Omental fat pad (tissue), 4 donors: ENCODE measurements around the gene FSTL4. TPM values are rescaled to one million over a fixed set of nuclear protein-coding genes. Genes with fewer than 3 reads are reported as not detected.

Experiments
- ATAC-seq: fragments of 150-250 bp; one replicate; pipeline ENCODE4 v1.9.1; 2016; ENCODE audit warnings: mild to moderate bottlenecking, moderate library complexity; ENCODE audit not compliant: low FRiP score
- DNase-seq: peaks from one replicate; pipeline ENCODE4 v3.0.0-alpha.2; 2019; ENCODE audit warnings: low spot score
- total RNA-seq, 4 donors: library from RNA; depleted of rRNA; stranded (reverse); fragments of >200 nt; gene quantifications; one replicate each; pipeline ENCODE4 v1.1.0, GENCODE V29; 2016
- TF ChIP-seq, protein P1 (sequence below), 3 donors: fragments of 450-650 bp; IDR thresholded peaks; one replicate each; pipeline ENCODE4 v1.5.1; 2016 to 2017; ENCODE audit warnings: antibody characterized with exemption in 3 of 3, mild to moderate bottlenecking in 3 of 3, moderate library complexity in 2 of 3

Gene FSTL4
- total RNA-seq, 4 donors from 2014 or later: 0.32 TPM; not detected in 3

- DNase-seq (no peak), ATAC-seq (no peak)
- TF ChIP-seq, protein P1, sequence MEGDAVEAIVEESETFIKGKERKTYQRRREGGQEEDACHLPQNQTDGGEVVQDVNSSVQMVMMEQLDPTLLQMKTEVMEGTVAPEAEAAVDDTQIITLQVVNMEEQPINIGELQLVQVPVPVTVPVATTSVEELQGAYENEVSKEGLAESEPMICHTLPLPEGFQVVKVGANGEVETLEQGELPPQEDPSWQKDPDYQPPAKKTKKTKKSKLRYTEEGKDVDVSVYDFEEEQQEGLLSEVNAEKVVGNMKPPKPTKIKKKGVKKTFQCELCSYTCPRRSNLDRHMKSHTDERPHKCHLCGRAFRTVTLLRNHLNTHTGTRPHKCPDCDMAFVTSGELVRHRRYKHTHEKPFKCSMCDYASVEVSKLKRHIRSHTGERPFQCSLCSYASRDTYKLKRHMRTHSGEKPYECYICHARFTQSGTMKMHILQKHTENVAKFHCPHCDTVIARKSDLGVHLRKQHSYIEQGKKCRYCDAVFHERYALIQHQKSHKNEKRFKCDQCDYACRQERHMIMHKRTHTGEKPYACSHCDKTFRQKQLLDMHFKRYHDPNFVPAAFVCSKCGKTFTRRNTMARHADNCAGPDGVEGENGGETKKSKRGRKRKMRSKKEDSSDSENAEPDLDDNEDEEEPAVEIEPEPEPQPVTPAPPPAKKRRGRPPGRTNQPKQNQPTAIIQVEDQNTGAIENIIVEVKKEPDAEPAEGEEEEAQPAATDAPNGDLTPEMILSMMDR (IDR thresholded peaks at IDR 0.05): no peak
These were observed 313.3 kb downstream of the FSTL4 start for GRCh38 chr5:133299021-133299420.

DNA sequence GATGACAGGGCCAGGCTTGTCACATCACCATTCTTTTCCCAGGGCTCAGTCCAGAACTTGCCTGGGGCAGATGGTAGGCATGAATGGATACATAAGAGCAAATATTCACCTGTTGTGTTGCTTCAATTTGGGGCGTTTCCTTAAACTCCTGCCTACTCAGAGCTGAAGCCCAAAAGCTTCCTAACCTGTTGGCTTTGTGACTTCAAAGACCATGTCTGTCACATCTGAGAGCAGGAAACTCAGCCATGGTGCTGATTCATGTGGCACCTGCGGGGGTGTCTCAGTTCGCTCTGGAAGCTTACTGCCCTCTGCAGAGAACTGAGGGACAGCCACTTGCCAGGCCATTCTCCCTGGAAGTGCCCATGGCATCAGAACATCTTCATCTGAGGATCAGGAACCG lies 313.9 kb downstream of the FSTL4 start:
- ATAC-seq (no peak), DNase-seq (no peak)
- TF ChIP-seq, protein P1 (IDR thresholded peaks at IDR 0.05): no peak

GRCh38 chr5:133297293-133297692 lies 315.0 kb downstream of the FSTL4 start:
- ATAC-seq (no peak), DNase-seq (no peak)
- TF ChIP-seq, protein P1 (IDR thresholded peaks at IDR 0.05): no peak

DNA sequence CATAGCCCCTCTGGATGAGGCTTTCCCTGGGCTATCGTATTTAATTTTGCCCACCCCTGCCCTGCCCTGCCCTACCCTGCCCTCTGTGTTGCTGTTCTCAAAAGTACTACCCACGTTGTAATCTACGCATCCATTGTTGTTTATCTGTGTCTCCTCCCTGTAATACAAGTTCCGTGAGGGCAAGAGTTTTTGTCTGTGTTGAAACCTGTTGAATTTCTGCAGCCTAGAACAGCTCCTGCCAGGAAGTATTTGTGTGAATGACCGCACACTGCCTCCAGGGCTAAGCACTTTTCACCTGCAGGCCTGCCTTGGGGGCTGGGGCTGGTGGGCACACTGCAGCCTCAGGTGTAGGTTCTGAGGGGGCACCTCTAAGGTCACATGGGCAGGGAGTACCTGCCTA lies 315.7 kb downstream of the FSTL4 start:
- ATAC-seq (no peak), DNase-seq (no peak)
- TF ChIP-seq, protein P1 (IDR thresholded peaks at IDR 0.05): no peak

GRCh38 chr5:133295520-133295919 lies 316.8 kb downstream of the FSTL4 start:
- TF ChIP-seq, protein P1 (IDR thresholded peaks at IDR 0.05): no peak
- DNase-seq (no peak), ATAC-seq (no peak)

GRCh38 chr5:133294380-133294779 lies 318.0 kb downstream of the FSTL4 start:
- TF ChIP-seq, protein P1 (IDR thresholded peaks at IDR 0.05): no peak
- ATAC-seq: no peak

DNA sequence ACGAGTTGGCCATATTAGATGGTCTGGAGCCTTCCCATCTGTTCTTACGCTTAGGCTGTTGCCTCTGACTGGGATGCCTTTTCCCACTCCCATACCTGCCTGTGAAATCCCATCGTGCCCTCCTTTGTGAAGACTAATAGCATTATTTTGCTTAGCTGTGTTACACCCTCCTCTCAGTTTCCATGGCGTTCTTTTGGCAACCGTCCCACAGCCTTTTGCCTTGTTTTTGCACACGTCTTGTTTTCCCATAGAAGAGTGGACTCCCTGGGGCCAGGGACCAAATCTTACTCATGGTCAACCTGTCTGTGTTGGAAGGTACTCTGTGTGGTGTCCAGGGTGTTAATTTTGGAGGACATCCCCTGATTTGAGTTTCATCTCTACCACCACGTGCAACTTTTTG lies 318.4 kb downstream of the FSTL4 start:
- TF ChIP-seq, protein P1 (IDR thresholded peaks at IDR 0.05): no peak
- ATAC-seq: no peak
- no peak for DNase-seq

More at GRCh38 chr5:133294380-133294779, 318.0 kb downstream of the FSTL4 start:
- DNase-seq: no peak
